ENCODE results near the gene MAST1.

MAST1 gene

GRCh38 chr19:12847159-12848139 is 9.1 kb downstream of the MAST1 start:
- TF ChIP-seq, protein P1, sequence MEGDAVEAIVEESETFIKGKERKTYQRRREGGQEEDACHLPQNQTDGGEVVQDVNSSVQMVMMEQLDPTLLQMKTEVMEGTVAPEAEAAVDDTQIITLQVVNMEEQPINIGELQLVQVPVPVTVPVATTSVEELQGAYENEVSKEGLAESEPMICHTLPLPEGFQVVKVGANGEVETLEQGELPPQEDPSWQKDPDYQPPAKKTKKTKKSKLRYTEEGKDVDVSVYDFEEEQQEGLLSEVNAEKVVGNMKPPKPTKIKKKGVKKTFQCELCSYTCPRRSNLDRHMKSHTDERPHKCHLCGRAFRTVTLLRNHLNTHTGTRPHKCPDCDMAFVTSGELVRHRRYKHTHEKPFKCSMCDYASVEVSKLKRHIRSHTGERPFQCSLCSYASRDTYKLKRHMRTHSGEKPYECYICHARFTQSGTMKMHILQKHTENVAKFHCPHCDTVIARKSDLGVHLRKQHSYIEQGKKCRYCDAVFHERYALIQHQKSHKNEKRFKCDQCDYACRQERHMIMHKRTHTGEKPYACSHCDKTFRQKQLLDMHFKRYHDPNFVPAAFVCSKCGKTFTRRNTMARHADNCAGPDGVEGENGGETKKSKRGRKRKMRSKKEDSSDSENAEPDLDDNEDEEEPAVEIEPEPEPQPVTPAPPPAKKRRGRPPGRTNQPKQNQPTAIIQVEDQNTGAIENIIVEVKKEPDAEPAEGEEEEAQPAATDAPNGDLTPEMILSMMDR (IDR thresholded peaks at IDR 0.05; ENCODE audit: extremely low read depth, missing control alignments): peak; percentile 100
- peak; percentile 94 for DNase-seq (ENCODE audit: low spot score)

GRCh38 chr19:12856653-12857052 is 18.3 kb downstream of the MAST1 start:
- TF ChIP-seq, protein P1 (IDR thresholded peaks at IDR 0.05; ENCODE audit: extremely low read depth, missing control alignments): no peak

GRCh38 chr19:12858041-12858928 is 20.0 kb downstream of the MAST1 start:
- TF ChIP-seq, protein P1 (IDR thresholded peaks at IDR 0.05; ENCODE audit: extremely low read depth, missing control alignments): no peak
- no peak for DNase-seq (ENCODE audit: low spot score)

More at GRCh38 chr19:12856653-12857052, 18.3 kb downstream of the MAST1 start:
- DNase-seq (ENCODE audit: low spot score): no peak

DNA sequence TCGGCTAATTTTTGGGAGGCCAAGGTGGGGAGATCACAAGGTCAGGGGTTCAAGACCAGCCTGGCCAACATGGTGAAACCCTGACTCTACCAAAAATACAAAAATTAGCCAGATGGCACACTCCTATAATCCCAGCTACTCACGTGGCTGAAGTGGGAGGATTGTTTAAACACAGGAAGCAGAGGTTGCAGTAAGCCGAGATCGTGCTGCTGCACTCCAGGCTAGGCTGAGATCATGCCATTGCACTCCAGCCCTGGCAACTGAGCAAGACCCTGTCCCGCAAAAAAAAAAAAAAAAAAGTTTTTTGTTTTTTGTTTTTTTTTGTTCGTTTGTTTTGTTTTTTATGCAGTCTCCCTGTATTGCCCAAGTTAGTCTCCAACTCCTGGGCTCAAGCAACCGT is 21.2 kb downstream of the MAST1 start:
- no peak for DNase-seq (ENCODE audit: low spot score)
- TF ChIP-seq, protein P1 (IDR thresholded peaks at IDR 0.05; ENCODE audit: extremely low read depth, missing control alignments): no peak

DNA sequence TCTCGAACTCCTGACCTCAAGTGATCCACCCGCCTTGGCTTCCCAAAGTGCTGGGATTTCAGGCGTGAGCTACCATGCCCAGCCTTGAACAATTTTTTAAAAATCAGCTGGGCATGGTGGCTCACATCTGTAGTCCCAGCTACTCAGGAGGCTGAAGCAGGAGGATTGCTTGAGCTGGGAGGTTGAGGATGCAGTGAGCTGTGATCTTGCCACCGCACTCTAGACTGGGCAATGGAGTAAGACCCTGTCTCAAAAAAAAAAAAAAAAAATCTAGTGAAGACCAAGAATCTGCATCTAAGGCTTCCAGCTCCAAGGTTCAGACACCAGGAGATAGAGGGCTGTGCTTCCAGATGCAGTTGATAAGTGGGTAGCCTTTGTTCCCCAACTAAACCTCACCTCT is 25.8 kb downstream of the MAST1 start:
- TF ChIP-seq, protein P1 (IDR thresholded peaks at IDR 0.05; ENCODE audit: extremely low read depth, missing control alignments): no peak
- no peak for DNase-seq (ENCODE audit: low spot score)

GRCh38 chr19:12864721-12865715 is 26.7 kb downstream of the MAST1 start:
- TF ChIP-seq, protein P1 (IDR thresholded peaks at IDR 0.05; ENCODE audit: extremely low read depth, missing control alignments): no peak
- no peak for DNase-seq (ENCODE audit: low spot score)
